Tibial nerve (tissue), 4 donors: ENCODE measurements around the gene PVR. TPM values are rescaled to one million over a fixed set of nuclear protein-coding genes. Genes with fewer than 3 reads are reported as not detected.
A peak's percentile ranks its signal among the peaks of the same experiment; 100 is the strongest.

Experiments used
- DNase-seq, 2 donors: peaks; one replicate each; pipeline ENCODE4 v3.0.0-alpha.2; 2019; ENCODE audit warnings: low spot score in 2 of 2
- H3K27ac ChIP-seq, 4 donors: fragments of 200-600 bp; sonication (generic) in 3 of 4; one replicate each; pipeline ENCODE4 v1.5.1; 2017 to 2019; ENCODE audit warnings: mild to moderate bottlenecking in 1 of 4
- H3K27me3 ChIP-seq, 2 donors: fragments of 200-600 bp; sonication (generic) in 1 of 2; one replicate each; pipeline versions ENCODE4 v1.5.1 to v1.6.0; 2017 to 2019
- H3K36me3 ChIP-seq, 3 donors: fragments of 200-600 bp; sonication (generic); one replicate each; pipeline ENCODE4 v1.5.1; 2018 to 2019
- H3K4me1 ChIP-seq, 4 donors: fragments of 200-600 bp; sonication (generic) in 3 of 4; one replicate each; pipeline ENCODE4 v1.5.1; 2017 to 2019
- H3K4me3 ChIP-seq, 4 donors: fragments of 200-600 bp; sonication (generic) in 3 of 4; one replicate each; pipeline ENCODE4 v1.5.1; 2017 to 2019; ENCODE audit warnings: mild to moderate bottlenecking in 1 of 4, moderate library complexity in 1 of 4
- H3K9me3 ChIP-seq, 4 donors: fragments of 200-600 bp; sonication (generic) in 3 of 4; one replicate each; pipeline ENCODE4 v1.5.1; 2017 to 2019
- CTCF ChIP-seq, 5 experiments: fragments of 200-600 bp in 3 of 5; fragments of 450-650 bp in 2 of 5; sonication (generic) in 3 of 5; IDR thresholded peaks; one replicate each; pipeline ENCODE4 v1.5.1; 2016 to 2019; ENCODE audit warnings: antibody characterized with exemption in 5 of 5, mild to moderate bottlenecking in 3 of 5, moderate library complexity in 2 of 5
- EP300 ChIP-seq, 2 donors: sonication (generic); formaldehyde crosslinking; IDR thresholded peaks; one replicate each; pipeline ENCODE4 v1.6.1; 2017; ENCODE audit warnings: antibody characterized with exemption in 2 of 2, mild to moderate bottlenecking in 1 of 2
- POLR2A ChIP-seq, 2 donors: fragments of 450-650 bp; IDR thresholded peaks; one replicate each; pipeline ENCODE4 v1.6.1; 2017; ENCODE audit warnings: antibody characterized with exemption in 2 of 2, mild to moderate bottlenecking in 2 of 2, moderate library complexity in 2 of 2
- WGBS, 2 donors: methylation state at CpG; one replicate each; pipeline ENCODE4 v1.1.5; 2018; 5-methylcytosine and 5-hydroxymethylcytosine counted together
- total RNA-seq, 4 donors: library from RNA; depleted of rRNA; stranded (reverse); fragments of >200 nt; gene quantifications; one replicate each; pipeline ENCODE4 v1.1.0, GENCODE V29; 2016

Gene PVR, protein sequence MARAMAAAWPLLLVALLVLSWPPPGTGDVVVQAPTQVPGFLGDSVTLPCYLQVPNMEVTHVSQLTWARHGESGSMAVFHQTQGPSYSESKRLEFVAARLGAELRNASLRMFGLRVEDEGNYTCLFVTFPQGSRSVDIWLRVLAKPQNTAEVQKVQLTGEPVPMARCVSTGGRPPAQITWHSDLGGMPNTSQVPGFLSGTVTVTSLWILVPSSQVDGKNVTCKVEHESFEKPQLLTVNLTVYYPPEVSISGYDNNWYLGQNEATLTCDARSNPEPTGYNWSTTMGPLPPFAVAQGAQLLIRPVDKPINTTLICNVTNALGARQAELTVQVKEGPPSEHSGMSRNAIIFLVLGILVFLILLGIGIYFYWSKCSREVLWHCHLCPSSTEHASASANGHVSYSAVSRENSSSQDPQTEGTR
- 10 to 100 TPM; 55.3 to 71.4 (median 69.6) TPM for total RNA-seq

- 0% methylated on average over 17 to 51 of the region's 70 CpGs for WGBS, 2 donors
- H3K9me3 ChIP-seq, result no peaks in the 10 kb centered on the region
- H3K27ac ChIP-seq, result peak within 1 kb of the TSS; percentile 78 to 90 (median 85)
- DNase-seq, result peak in 1 of 2 donors; percentile 19
- H3K36me3 ChIP-seq, result peaks cover 0 to 12% (median 0%) of the 10 kb centered on the region in 3 donors
- H3K4me1 ChIP-seq, result peaks cover 0 to 44% (median 2%) of the 10 kb centered on the region in 4 donors
- H3K4me3 ChIP-seq, result peak within 1 kb of the TSS; percentile 62 to 93 (median 69)
- TF ChIP-seq POLR2A (IDR thresholded peaks at IDR 0.05) (peak; percentile 57 to 75), CTCF (IDR thresholded peaks at IDR 0.05) (peak in 1 of 5 experiments; percentile 28), EP300 (IDR thresholded peaks at IDR 0.05) (peak in 1 of 2 donors; percentile 66)
- no peaks in the 10 kb centered on the region for H3K27me3 ChIP-seq
Observed at GRCh38 chr19:44643605-44644401, at the start of gene PVR. Gene PVR, plus strand, starts transcription at chr19:44643910. Its CDS starts 187 bp downstream, at chr19:44644097.

DNA sequence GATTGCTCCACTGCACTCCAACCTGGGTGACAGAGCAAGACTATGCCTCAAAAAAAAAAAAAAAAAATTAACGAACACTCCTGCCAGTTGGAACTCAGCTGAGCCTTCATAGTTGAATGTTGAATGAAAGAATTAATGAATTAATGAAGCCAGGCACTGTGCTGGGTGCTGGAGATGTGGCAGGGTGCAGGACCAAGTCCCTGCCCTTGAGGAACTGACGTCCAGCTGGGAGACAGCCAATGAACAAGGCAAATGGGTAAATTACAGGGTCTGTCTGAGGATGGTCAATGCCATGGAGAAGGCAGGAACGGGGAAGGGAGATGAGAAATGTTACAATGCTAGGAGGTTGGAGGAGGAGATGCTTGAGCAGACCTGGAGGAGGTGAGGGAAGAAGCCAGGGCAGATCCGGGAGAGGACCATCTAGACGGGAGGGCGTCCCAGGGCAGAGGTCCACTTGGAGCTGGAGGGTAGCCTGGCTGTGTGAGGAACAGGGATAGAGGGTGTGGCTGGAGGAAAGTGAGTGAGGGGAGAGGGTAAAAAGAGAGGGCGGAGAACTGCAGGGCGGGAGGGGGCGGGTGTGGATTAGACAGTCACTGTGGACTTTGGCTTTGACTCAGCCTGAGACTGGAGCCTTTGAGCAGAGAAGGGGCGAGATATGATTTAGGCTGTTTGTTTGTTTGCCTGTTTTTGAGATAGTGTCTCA is 47.1 kb upstream of the PVR start:
- 73 to 77% methylated on average over 10 of the region's 10 CpGs for WGBS, 2 donors
- TF ChIP-seq POLR2A (IDR thresholded peaks at IDR 0.05) (no peak), EP300 (IDR thresholded peaks at IDR 0.05) (no peak), CTCF (IDR thresholded peaks at IDR 0.05) (no peak)
- peak overlapping the region in 1 of 4 donors; percentile 26 for H3K27ac ChIP-seq
- peaks cover 0 to 7% (median 0%) of the 10 kb centered on the region in 4 donors for H3K9me3 ChIP-seq
- no peak overlapping the region for H3K4me3 ChIP-seq
- H3K36me3 ChIP-seq, result no peaks in the 10 kb centered on the region
- no peaks in the 10 kb centered on the region for H3K27me3 ChIP-seq
- DNase-seq, result no peak
- H3K4me1 ChIP-seq, result no peaks in the 10 kb centered on the region

- Histone ChIP-seq H3K4me1 (no peaks in the 10 kb centered on the region), H3K27ac (no peak overlapping the region), H3K27me3 (no peaks in the 10 kb centered on the region), H3K9me3 (peaks cover 0 to 7% (median 0%) of the 10 kb centered on the region in 4 donors), H3K36me3 (no peaks in the 10 kb centered on the region), H3K4me3 (no peak overlapping the region)
- no peak for DNase-seq
- TF ChIP-seq EP300 (IDR thresholded peaks at IDR 0.05) (no peak), CTCF (IDR thresholded peaks at IDR 0.05) (no peak), POLR2A (IDR thresholded peaks at IDR 0.05) (no peak)
- 81 to 89% methylated on average over 3 of the region's 3 CpGs for WGBS, 2 donors
Observed at GRCh38 chr19:44597131-44597491, 46.6 kb upstream of the PVR start.

- Histone ChIP-seq H3K4me3 (no peak overlapping the region), H3K27ac (no peak overlapping the region), H3K36me3 (no peaks in the 10 kb centered on the region), H3K27me3 (no peaks in the 10 kb centered on the region), H3K4me1 (no peaks in the 10 kb centered on the region), H3K9me3 (peaks cover 0 to 7% (median 0%) of the 10 kb centered on the region in 4 donors)
- TF ChIP-seq CTCF (IDR thresholded peaks at IDR 0.05) (no peak), POLR2A (IDR thresholded peaks at IDR 0.05) (no peak), EP300 (IDR thresholded peaks at IDR 0.05) (no peak)
- DNase-seq, result no peak
Observed at GRCh38 chr19:44598355-44598754, 45.4 kb upstream of the PVR start.
